Measurements from ENCODE around the gene KCNE2.
"Not testable (repeated sequence)": the region's sequence is repeated elsewhere in the genome, so short reads cannot be mapped to it uniquely, and the experiment has no call there.

Gene KCNE2

GRCh38 chr21:34405686-34406085, 41.9 kb downstream of the KCNE2 start:
- DNase-seq (ENCODE audit: insufficient read length, low spot score); FAIRE-seq: not testable (repeated sequence)

- peak; percentile 44 for FAIRE-seq
- DNase-seq (ENCODE audit: insufficient read length, low spot score): not testable (repeated sequence)
Measured at GRCh38 chr21:34406102-34406501, 42.3 kb downstream of the KCNE2 start.

GRCh38 chr21:34406676-34407075, 42.9 kb downstream of the KCNE2 start:
- FAIRE-seq; DNase-seq (ENCODE audit: insufficient read length, low spot score): not testable (repeated sequence)

GRCh38 chr21:34407294-34407693, 43.5 kb downstream of the KCNE2 start:
- FAIRE-seq; DNase-seq (ENCODE audit: insufficient read length, low spot score): not testable (repeated sequence)

- DNase-seq (ENCODE audit: insufficient read length, low spot score): not testable (repeated sequence)
- FAIRE-seq: peak; percentile 84
Measured at GRCh38 chr21:34417448-34418077, 53.8 kb downstream of the KCNE2 start.

Data from HTR-8/SVneo (cell line).